GM12872 (cell line): ENCODE measurements around the gene OPRM1.

Source experiments
- TF ChIP-seq, protein P1 (sequence below): IDR thresholded peaks from 3 replicates; pipeline ENCODE4 v1.5.1; 2011; ENCODE audit warnings: low read depth, mild to moderate bottlenecking, low read length, moderate library complexity; ENCODE audit not compliant: insufficient read depth

OPRM1 gene

GRCh38 chr6:154210678-154211077, 171.6 kb downstream of the OPRM1 start:
- TF ChIP-seq, protein P1, sequence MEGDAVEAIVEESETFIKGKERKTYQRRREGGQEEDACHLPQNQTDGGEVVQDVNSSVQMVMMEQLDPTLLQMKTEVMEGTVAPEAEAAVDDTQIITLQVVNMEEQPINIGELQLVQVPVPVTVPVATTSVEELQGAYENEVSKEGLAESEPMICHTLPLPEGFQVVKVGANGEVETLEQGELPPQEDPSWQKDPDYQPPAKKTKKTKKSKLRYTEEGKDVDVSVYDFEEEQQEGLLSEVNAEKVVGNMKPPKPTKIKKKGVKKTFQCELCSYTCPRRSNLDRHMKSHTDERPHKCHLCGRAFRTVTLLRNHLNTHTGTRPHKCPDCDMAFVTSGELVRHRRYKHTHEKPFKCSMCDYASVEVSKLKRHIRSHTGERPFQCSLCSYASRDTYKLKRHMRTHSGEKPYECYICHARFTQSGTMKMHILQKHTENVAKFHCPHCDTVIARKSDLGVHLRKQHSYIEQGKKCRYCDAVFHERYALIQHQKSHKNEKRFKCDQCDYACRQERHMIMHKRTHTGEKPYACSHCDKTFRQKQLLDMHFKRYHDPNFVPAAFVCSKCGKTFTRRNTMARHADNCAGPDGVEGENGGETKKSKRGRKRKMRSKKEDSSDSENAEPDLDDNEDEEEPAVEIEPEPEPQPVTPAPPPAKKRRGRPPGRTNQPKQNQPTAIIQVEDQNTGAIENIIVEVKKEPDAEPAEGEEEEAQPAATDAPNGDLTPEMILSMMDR: no peak

GRCh38 chr6:154213782-154214181, 174.7 kb downstream of the OPRM1 start:
- TF ChIP-seq, protein P1: no peak

DNA sequence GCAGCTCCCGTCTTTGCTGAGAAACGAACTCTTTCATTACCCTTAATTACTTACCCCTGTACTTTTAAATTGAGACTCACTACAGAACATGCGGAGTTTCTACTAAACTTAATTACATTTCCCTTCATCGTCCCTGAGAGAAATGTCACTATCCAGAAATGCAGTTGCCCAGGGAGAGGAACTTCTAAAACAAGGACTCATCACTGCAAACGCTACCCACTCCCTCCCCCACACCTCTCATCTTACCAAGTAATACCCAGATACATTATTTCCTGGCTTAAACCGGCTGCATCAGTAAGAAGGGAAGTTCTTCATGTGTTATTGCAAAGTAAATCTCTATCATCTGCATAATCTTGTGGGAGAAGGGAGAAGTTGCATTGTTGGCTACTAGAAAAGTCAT, 179.3 kb downstream of the OPRM1 start:
- TF ChIP-seq, protein P1: no peak

DNA sequence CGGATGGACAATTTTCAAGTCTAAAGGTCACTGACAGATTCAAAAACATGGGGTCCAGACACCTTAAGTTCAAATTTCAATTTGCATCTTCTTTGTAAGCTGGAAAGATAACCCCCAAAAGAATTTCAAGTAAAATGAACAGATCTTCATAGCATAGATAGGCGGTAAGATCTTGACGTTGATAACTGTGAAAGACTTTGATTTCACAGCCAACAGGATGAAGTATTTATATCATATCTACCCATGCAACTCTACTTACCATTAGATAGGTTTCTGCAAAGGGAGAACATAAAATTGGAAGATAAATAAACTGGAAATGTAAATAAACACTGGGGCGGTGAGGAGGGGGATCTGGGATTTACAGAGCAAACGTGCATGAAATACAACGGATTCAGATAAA, 179.7 kb downstream of the OPRM1 start:
- TF ChIP-seq, protein P1: no peak

DNA sequence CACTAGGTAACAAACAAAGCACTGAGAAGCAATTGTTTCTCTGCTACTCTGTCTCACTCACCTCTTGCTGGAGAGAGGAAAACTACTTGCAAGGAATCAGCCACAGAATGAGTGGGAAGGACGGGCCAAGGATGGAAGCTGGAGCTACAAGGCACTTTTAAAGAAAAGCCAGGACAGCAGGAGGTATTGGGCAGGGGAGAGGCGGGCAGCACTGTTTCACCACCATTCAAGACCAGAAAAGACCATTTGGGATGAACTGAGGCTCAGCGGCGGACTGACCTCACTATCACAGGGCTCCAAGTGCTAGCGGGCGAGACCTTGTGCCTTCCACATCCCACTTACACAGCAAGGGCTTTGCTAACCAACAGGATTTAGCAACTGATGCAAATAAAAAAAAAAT, 180.2 kb downstream of the OPRM1 start:
- TF ChIP-seq, protein P1: no peak

GRCh38 chr6:154222716-154223115, 183.7 kb downstream of the OPRM1 start:
- TF ChIP-seq, protein P1: no peak

- TF ChIP-seq, protein P1: no peak
Measured at GRCh38 chr6:154223296-154223695, 184.3 kb downstream of the OPRM1 start.

- TF ChIP-seq, protein P1: no peak
Measured at GRCh38 chr6:154226461-154226860, 187.4 kb downstream of the OPRM1 start.
